ENCODE measurements around the gene REEP5. TPM values are rescaled to one million over a fixed set of nuclear protein-coding genes. Genes with fewer than 3 reads are reported as not detected.

The REEP5 gene
- total RNA-seq, 1 donor from 2014 or later, result 120 TPM

GRCh38 chr5:112923148-112923917 lies 1.3 kb upstream of the REEP5 start:
- no peak for FAIRE-seq
- Histone ChIP-seq H3K36me3 (ENCODE audit: insufficient read depth, low read length) (peaks cover 5% of the 10 kb centered on the region), H3K9me3 (ENCODE audit: insufficient read depth, low read depth, low read length) (no peaks in the 10 kb centered on the region), H3K4me2 (ENCODE audit: low read length) (no peak overlapping the region), H2AFZ (ENCODE audit: low read depth, low read length) (no peak overlapping the region), H3K79me2 (ENCODE audit: insufficient read depth, low read length) (peaks cover 34% of the 10 kb centered on the region), H4K20me1 (ENCODE audit: insufficient read depth, low read length) (peaks cover 17% of the 10 kb centered on the region), H3K27ac (ENCODE audit: low read depth, low read length) (no peak overlapping the region), H3K9ac (ENCODE audit: low read length) (no peak overlapping the region), H3K27me3 (ENCODE audit: insufficient read depth, low read length) (no peaks in the 10 kb centered on the region), H3K4me1 (ENCODE audit: insufficient read depth, low read length) (peaks cover 12% of the 10 kb centered on the region), H3K4me3 (ENCODE audit: insufficient read depth, low read depth, low read length) (no peak overlapping the region)
- H3K36me3 Mint-ChIP-seq (ENCODE audit: low read depth, unreplicated experiment), result peaks cover under 1% of the 10 kb centered on the region
- no peaks in the 10 kb centered on the region for H3K9me3 Mint-ChIP-seq (ENCODE audit: unreplicated experiment)
- peak overlapping the region; percentile 82 for H3K4me3 Mint-ChIP-seq (ENCODE audit: unreplicated experiment)
- no peak for DNase-seq (ENCODE audit: low read depth)
- no peaks in the 10 kb centered on the region for H3K27me3 Mint-ChIP-seq (ENCODE audit: low read depth, unreplicated experiment)
- no peak for TF ChIP-seq CTCF (IDR thresholded peaks at IDR 0.05; ENCODE audit: insufficient read depth, low read depth, low read length)
- no peak for TF ChIP-seq EZH2 (IDR thresholded peaks at IDR 0.05; ENCODE audit: insufficient read depth, low read length)
- no peak overlapping the region for H3K27ac Mint-ChIP-seq (ENCODE audit: unreplicated experiment)
- H3K4me1 Mint-ChIP-seq (ENCODE audit: low read depth, unreplicated experiment), result peaks cover 10% of the 10 kb centered on the region

- DNase-seq (ENCODE audit: low read depth) (peak; percentile 53), FAIRE-seq (no peak)
- H3K9ac ChIP-seq (ENCODE audit: low read length), result peak overlapping the region; percentile 95
- H4K20me1 ChIP-seq (ENCODE audit: insufficient read depth, low read length), result peaks cover 35% of the 10 kb centered on the region
- peak overlapping the region; percentile 92 for H3K27ac ChIP-seq (ENCODE audit: low read depth, low read length)
- Mint-ChIP-seq H3K27me3 (ENCODE audit: low read depth, unreplicated experiment) (no peaks in the 10 kb centered on the region), H3K36me3 (ENCODE audit: low read depth, unreplicated experiment) (peaks cover 8% of the 10 kb centered on the region), H3K9me3 (ENCODE audit: unreplicated experiment) (no peaks in the 10 kb centered on the region), H3K27ac (ENCODE audit: unreplicated experiment) (peak overlapping the region; percentile 87), H3K4me3 (ENCODE audit: unreplicated experiment) (peak overlapping the region; percentile 98), H3K4me1 (ENCODE audit: low read depth, unreplicated experiment) (peaks cover 12% of the 10 kb centered on the region)
- H3K4me2 ChIP-seq (ENCODE audit: low read length), result peak overlapping the region; percentile 86
- H3K36me3 ChIP-seq (ENCODE audit: insufficient read depth, low read length), result peaks cover 17% of the 10 kb centered on the region
- TF ChIP-seq EZH2 (IDR thresholded peaks at IDR 0.05; ENCODE audit: insufficient read depth, low read length), result no peak
- TF ChIP-seq CTCF (IDR thresholded peaks at IDR 0.05; ENCODE audit: insufficient read depth, low read depth, low read length), result no peak
- peak overlapping the region; percentile 98 for H2AFZ ChIP-seq (ENCODE audit: low read depth, low read length)
- H3K79me2 ChIP-seq (ENCODE audit: insufficient read depth, low read length), result peaks cover 52% of the 10 kb centered on the region
- no peaks in the 10 kb centered on the region for H3K27me3 ChIP-seq (ENCODE audit: insufficient read depth, low read length)
- H3K4me1 ChIP-seq (ENCODE audit: insufficient read depth, low read length), result peaks cover 12% of the 10 kb centered on the region
- no peaks in the 10 kb centered on the region for H3K9me3 ChIP-seq (ENCODE audit: insufficient read depth, low read depth, low read length)
- H3K4me3 ChIP-seq (ENCODE audit: insufficient read depth, low read depth, low read length), result peak overlapping the region; percentile 77
Measured at GRCh38 chr5:112921026-112921832, 798 bp downstream of the REEP5 start.
